PC-9 (cell line): Measurements from ENCODE around the gene SIK3. TPM values are rescaled to one million over a fixed set of nuclear protein-coding genes. Genes with fewer than 3 reads are reported as not detected.

Experiments used
- BruUV-seq: library from RNA; stranded (reverse); fragments of 400-500 nt; replicated peaks from 2 replicates; lab custom pipeline; 2021; lab: Mats Ljungman, UMichigan
- CTCF ChIA-PET: fragments of 300-600 bp; sonication (Branson Sonifier 250); formaldehyde crosslinking; loops from one replicate; lab custom pipeline; 2022; ENCODE audit warnings: antibody characterized with exemption; lab: Charles Lee
- POLR2A ChIA-PET: fragments of 300-600 bp; sonication (Branson Sonifier 250); formaldehyde crosslinking; loops from one replicate; lab custom pipeline; 2022; ENCODE audit warnings: antibody characterized with exemption; ENCODE audit not compliant: unreplicated experiment; lab: Charles Lee
- DNase-seq, 2 experiments: peaks; one replicate each; pipeline versions ENCODE4 v3.0.0 to v3.0.0-alpha.2; 2015 to 2022; ENCODE audit warnings: mixed read lengths in 1 of 2
- H2AFZ ChIP-seq: fragments of 200-600 bp; sonication (generic); 2 replicates; pipeline ENCODE4 v1.8.1; 2017; ENCODE audit warnings: antibody characterized with exemption
- H3F3A ChIP-seq: fragments of 200-600 bp; sonication (generic); 2 replicates; pipeline ENCODE4 v1.8.1; 2017; ENCODE audit warnings: antibody characterized with exemption, mild to moderate bottlenecking, low read depth; ENCODE audit not compliant: insufficient read depth
- H3K27ac ChIP-seq: fragments of 200-600 bp; sonication (generic); 2 replicates; pipeline ENCODE4 v1.6.1; 2016; ENCODE audit warnings: mixed run types
- H3K27me3 ChIP-seq: fragments of 200-600 bp; sonication (generic); 2 replicates; pipeline ENCODE4 v1.6.1; 2016; ENCODE audit warnings: low read depth, mixed run types; ENCODE audit not compliant: insufficient read depth
- H3K36me3 ChIP-seq: fragments of 200-600 bp; sonication (generic); 2 replicates; pipeline ENCODE4 v1.6.1; 2016; ENCODE audit warnings: low read depth, mixed run types
- H3K4me1 ChIP-seq: fragments of 200-600 bp; sonication (generic); replicated peaks from 2 replicates; pipeline ENCODE4 v1.6.1; 2016; ENCODE audit warnings: mixed run types; ENCODE audit not compliant: insufficient read depth
- H3K4me2 ChIP-seq: fragments of 200-600 bp; sonication (generic); 2 replicates; pipeline ENCODE4 v1.6.1; 2017; ENCODE audit warnings: mixed run types
- H3K4me3 ChIP-seq: fragments of 200-600 bp; sonication (generic); 2 replicates; pipeline ENCODE4 v1.6.1; 2016; ENCODE audit warnings: mixed run types
- H3K79me2 ChIP-seq: fragments of 200-600 bp; sonication (generic); 2 replicates; pipeline ENCODE4 v1.6.1; 2017; ENCODE audit warnings: low read depth, mixed run types
- H3K9me2 ChIP-seq: fragments of 200-600 bp; sonication (generic); 2 replicates; pipeline ENCODE4 v1.8.1; 2017; ENCODE audit warnings: mild to moderate bottlenecking; ENCODE audit not compliant: insufficient read depth
- H3K9me3 ChIP-seq: fragments of 200-600 bp; sonication (generic); 2 replicates; pipeline ENCODE4 v1.8.1; 2016; ENCODE audit warnings: low read depth; ENCODE audit not compliant: insufficient read depth
- H4K20me1 ChIP-seq: fragments of 200-600 bp; sonication (generic); 2 replicates; pipeline ENCODE4 v1.8.1; 2017; ENCODE audit not compliant: insufficient read depth
- EZH2 ChIP-seq: fragments of 200-600 bp; sonication (generic); IDR thresholded peaks from 2 replicates; pipeline ENCODE4 v1.8.0; 2017; ENCODE audit warnings: antibody characterized with exemption, low read depth
- intact Hi-C: fragments of 100-400 bp; cut with micrococcal nuclease; formaldehyde crosslinking; loops from one replicate; pipeline ENCODE4 v1.10.0; 2022; ENCODE audit not compliant: unreplicated experiment
- total RNA-seq: library from RNA; stranded (reverse); gene quantifications from 2 replicates; pipeline ENCODE4 v1.2.3, GENCODE V29; 2021
- TF ChIP-seq, protein P1 (sequence below): fragments of 200-600 bp; sonication (generic); conservative IDR thresholded peaks from 2 replicates; pipeline ENCODE4 v1.6.1; 2017; ENCODE audit warnings: mixed run types, antibody characterized with exemption, mild to moderate bottlenecking, moderate library complexity

The SIK3 gene
- total RNA-seq, 1 experiment from 2014 or later, result 30.2 TPM

GRCh38 chr11:116888884-116889549 is 209.2 kb downstream of the SIK3 start:
- TF ChIP-seq, protein P1, sequence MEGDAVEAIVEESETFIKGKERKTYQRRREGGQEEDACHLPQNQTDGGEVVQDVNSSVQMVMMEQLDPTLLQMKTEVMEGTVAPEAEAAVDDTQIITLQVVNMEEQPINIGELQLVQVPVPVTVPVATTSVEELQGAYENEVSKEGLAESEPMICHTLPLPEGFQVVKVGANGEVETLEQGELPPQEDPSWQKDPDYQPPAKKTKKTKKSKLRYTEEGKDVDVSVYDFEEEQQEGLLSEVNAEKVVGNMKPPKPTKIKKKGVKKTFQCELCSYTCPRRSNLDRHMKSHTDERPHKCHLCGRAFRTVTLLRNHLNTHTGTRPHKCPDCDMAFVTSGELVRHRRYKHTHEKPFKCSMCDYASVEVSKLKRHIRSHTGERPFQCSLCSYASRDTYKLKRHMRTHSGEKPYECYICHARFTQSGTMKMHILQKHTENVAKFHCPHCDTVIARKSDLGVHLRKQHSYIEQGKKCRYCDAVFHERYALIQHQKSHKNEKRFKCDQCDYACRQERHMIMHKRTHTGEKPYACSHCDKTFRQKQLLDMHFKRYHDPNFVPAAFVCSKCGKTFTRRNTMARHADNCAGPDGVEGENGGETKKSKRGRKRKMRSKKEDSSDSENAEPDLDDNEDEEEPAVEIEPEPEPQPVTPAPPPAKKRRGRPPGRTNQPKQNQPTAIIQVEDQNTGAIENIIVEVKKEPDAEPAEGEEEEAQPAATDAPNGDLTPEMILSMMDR, result no peak
- TF ChIP-seq EZH2, result no peak
- Histone ChIP-seq H2AFZ (no peak overlapping the region), H3K36me3 (no peaks in the 10 kb centered on the region), H3K9me3 (no peaks in the 10 kb centered on the region), H4K20me1 (no peaks in the 10 kb centered on the region), H3F3A (no peaks in the 10 kb centered on the region), H3K27ac (no peak overlapping the region), H3K27me3 (no peaks in the 10 kb centered on the region), H3K4me3 (no peak overlapping the region), H3K4me2 (no peak overlapping the region), H3K9me2 (no peaks in the 10 kb centered on the region), H3K4me1 (no peaks in the 10 kb centered on the region), H3K79me2 (no peaks in the 10 kb centered on the region)
- POLR2A ChIA-PET, result no interaction called here
- CTCF ChIA-PET, result no interaction called here
- no TSS peak for BruUV-seq
- intact Hi-C loops, result no loop called here
- DNase-seq, result no peak

DNA sequence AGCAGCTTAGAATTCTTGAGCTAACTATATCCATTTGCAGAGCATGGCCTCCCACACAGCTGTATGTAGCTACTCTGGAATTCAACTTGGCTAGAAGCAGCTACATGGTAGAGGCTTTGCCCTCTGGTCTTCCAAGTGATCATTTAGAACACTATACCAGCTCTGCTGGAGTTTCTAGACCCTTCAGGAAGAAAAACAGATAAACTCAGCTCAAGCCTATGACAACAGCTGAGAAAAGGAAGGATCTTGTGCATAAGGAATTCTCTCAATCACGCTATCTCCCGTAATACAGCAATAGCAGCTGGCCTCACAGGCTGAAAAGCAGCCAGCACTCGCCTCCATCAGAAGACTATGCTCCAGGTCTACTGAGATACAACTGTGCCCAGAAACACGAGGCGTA is 210.2 kb downstream of the SIK3 start:
- DNase-seq, result no peak
- Histone ChIP-seq H3K4me3 (no peak overlapping the region), H3K4me2 (no peak overlapping the region), H3K79me2 (no peaks in the 10 kb centered on the region), H2AFZ (no peak overlapping the region), H3K9me2 (no peaks in the 10 kb centered on the region), H3K27me3 (no peaks in the 10 kb centered on the region), H3K4me1 (no peaks in the 10 kb centered on the region), H4K20me1 (no peaks in the 10 kb centered on the region), H3K9me3 (no peaks in the 10 kb centered on the region), H3F3A (no peaks in the 10 kb centered on the region), H3K27ac (no peak overlapping the region), H3K36me3 (no peaks in the 10 kb centered on the region)
- no peak for TF ChIP-seq EZH2
- TF ChIP-seq, protein P1, result no peak
- POLR2A ChIA-PET, result no interaction called here
- intact Hi-C loops, result no loop called here
- CTCF ChIA-PET, result no interaction called here
- BruUV-seq, result no TSS peak

GRCh38 chr11:116885951-116886655 is 212.1 kb downstream of the SIK3 start:
- no peaks in the 10 kb centered on the region for H3K36me3 ChIP-seq
- no peaks in the 10 kb centered on the region for H4K20me1 ChIP-seq
- POLR2A ChIA-PET, result interaction anchor here (0.6 kb wide), 1 partner anchor 154 kb away, joined by 3 read pairs; no protein-coding TSS in a partner anchor
- no peaks in the 10 kb centered on the region for H3K4me1 ChIP-seq
- no peaks in the 10 kb centered on the region for H3K79me2 ChIP-seq
- TF ChIP-seq EZH2, result no peak
- TF ChIP-seq, protein P1, result no peak
- no peak for DNase-seq
- intact Hi-C loops, result no loop called here
- H3K27me3 ChIP-seq, result no peaks in the 10 kb centered on the region
- no TSS peak for BruUV-seq
- CTCF ChIA-PET, result no interaction called here
- no peak overlapping the region for H3K4me3 ChIP-seq
- H2AFZ ChIP-seq, result no peak overlapping the region
- H3K27ac ChIP-seq, result no peak overlapping the region
- H3K9me3 ChIP-seq, result no peaks in the 10 kb centered on the region
- no peaks in the 10 kb centered on the region for H3K9me2 ChIP-seq
- no peaks in the 10 kb centered on the region for H3F3A ChIP-seq
- H3K4me2 ChIP-seq, result no peak overlapping the region
